NB4 (cell line): ENCODE measurements around the gene NUBP2.

ENCODE experiments used
- DNase-seq: peaks from one replicate; pipeline ENCODE4 v3.0.0; 2010; ENCODE audit warnings: low read depth
- H3K4me3 ChIP-seq: one replicate; pipeline ENCODE4 v1.5.1; 2011; ENCODE audit warnings: mild to moderate bottlenecking, low read depth, low read length, moderate library complexity
- MYC ChIP-seq: IDR thresholded peaks from 2 replicates; pipeline ENCODE4 v1.6.1; 2011; ENCODE audit warnings: low read depth, low read length
- POLR2A ChIP-seq: IDR thresholded peaks from 2 replicates; pipeline ENCODE4 v1.6.1; 2011; ENCODE audit warnings: mild to moderate bottlenecking; ENCODE audit not compliant: insufficient read length; ENCODE audit errors: extremely low read depth
- TF ChIP-seq, protein P1 (sequence below): IDR thresholded peaks from one replicate; pipeline ENCODE4 v1.5.1; 2012; ENCODE audit warnings: low read depth, low read length
- TF ChIP-seq, protein P2 (sequence below): IDR thresholded peaks from 2 replicates; pipeline ENCODE4 v1.6.1; 2011; ENCODE audit warnings: low read depth, low read length

The NUBP2 gene

DNA sequence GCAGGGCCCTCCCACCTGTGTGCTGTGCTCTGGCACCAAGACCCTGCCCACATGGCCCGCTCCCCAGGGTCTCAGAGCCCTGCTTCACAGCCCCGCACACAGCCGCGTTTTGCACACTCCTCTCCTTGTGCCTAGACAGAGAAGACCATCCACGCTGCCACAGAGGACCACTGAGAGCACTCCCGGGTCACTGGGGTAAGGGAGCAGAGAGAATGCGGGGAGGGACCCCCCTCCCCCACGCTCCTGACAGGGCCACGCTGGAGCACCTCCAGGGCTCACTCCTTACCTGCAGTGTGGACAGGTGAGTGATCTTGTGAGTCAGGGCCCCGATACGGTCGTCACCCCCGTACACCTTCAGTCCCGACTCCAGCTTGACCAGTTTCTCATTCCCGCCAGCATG is 36.9 kb downstream of the NUBP2 start:
- no peak for TF ChIP-seq POLR2A
- TF ChIP-seq, protein P1, sequence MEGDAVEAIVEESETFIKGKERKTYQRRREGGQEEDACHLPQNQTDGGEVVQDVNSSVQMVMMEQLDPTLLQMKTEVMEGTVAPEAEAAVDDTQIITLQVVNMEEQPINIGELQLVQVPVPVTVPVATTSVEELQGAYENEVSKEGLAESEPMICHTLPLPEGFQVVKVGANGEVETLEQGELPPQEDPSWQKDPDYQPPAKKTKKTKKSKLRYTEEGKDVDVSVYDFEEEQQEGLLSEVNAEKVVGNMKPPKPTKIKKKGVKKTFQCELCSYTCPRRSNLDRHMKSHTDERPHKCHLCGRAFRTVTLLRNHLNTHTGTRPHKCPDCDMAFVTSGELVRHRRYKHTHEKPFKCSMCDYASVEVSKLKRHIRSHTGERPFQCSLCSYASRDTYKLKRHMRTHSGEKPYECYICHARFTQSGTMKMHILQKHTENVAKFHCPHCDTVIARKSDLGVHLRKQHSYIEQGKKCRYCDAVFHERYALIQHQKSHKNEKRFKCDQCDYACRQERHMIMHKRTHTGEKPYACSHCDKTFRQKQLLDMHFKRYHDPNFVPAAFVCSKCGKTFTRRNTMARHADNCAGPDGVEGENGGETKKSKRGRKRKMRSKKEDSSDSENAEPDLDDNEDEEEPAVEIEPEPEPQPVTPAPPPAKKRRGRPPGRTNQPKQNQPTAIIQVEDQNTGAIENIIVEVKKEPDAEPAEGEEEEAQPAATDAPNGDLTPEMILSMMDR = no peak
- TF ChIP-seq MYC = no peak
- TF ChIP-seq, protein P2, sequence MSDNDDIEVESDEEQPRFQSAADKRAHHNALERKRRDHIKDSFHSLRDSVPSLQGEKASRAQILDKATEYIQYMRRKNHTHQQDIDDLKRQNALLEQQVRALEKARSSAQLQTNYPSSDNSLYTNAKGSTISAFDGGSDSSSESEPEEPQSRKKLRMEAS = no peak
- no peak for DNase-seq
- H3K4me3 ChIP-seq = no peak overlapping the region

DNA sequence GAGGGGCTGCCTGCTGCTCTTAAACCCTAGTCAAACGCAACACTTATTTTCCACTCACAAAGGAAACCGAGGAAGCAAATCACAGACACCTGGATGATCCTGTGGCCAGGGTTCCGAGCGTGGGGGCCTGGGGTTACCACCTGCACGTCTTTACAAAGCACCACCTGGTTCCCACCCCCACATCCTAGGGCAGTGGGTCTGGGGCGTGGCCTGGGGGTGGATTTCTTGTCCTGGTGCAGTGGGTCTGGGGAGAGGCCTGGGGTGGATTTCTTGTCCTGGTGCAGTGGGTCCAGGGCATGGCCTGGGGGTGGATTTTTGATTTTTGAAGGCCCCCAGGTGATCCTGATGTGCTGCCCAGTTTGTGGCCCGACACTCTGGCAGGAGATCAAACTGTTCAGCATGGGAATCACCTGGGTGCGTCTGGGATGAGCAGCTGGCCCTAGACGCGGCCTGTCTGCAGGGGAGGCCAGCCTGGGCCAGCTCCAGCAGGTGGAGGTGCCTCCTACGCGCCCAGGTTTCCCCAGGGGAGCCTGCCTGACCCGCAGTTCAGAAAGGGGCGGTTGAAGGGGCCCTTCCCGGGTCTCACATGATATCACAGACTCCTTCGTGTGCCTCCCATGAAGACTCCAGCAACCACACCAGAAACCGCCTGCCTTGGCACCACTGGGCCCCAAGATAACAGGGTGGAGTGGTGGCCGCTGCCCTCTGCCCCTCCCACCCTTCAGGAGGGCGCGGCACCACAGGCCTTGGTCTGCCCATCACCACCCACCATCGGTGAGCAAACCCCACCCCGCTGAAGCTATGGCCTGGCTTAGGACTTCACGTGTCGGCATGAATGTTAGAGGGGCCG is 37.6 kb downstream of the NUBP2 start:
- DNase-seq = no peak
- TF ChIP-seq, protein P2 = no peak
- TF ChIP-seq, protein P1 = no peak
- no peak for TF ChIP-seq POLR2A
- TF ChIP-seq MYC = no peak
- H3K4me3 ChIP-seq = no peak overlapping the region

- no peak for DNase-seq
- TF ChIP-seq, protein P2 = no peak
- no peak for TF ChIP-seq MYC
- no peak for TF ChIP-seq POLR2A
- TF ChIP-seq, protein P1 = no peak
- H3K4me3 ChIP-seq = no peak overlapping the region
Observed at GRCh38 chr16:1820946-1821290, 38.2 kb downstream of the NUBP2 start.

DNA sequence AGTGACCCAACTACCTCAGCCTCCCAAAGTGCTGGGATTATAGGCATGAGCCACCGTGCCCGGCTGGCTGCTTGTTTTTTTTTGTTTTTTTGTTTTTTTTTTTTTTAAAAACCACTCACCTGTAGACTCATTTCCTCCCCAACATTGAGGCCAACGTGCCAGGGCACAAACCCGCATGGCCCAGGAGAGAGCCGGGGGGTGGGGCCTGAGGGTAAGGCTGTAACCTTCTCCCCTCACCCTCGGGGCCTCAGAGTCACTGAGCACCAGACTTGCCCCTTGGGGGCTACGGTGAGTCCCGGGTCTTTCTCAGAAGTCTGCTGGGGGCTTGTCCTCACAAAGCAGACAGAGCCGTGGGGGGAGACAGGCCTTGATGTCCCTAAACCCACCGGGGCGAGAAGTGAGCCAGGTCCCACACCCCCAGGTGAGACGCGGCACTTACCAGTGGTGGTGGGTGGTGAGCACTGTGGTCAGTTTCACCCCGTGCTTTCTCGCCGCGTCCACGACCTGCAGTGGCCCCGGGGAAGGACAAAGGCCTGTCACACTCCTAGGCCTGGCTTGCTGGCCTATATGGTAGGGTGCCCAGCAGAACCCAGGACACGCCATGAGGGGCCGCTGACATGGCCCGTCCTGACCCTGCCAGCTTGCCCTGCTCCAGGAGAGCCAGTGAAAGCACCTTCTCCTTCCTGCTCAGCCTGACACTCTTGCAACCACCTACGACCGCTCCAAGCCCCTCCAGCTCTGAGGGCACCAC is 39.3 kb downstream of the NUBP2 start:
- no peak for DNase-seq
- no peak overlapping the region for H3K4me3 ChIP-seq
- TF ChIP-seq POLR2A (no peak), MYC (no peak)
- TF ChIP-seq, protein P1 = no peak
- TF ChIP-seq, protein P2 = no peak

DNA sequence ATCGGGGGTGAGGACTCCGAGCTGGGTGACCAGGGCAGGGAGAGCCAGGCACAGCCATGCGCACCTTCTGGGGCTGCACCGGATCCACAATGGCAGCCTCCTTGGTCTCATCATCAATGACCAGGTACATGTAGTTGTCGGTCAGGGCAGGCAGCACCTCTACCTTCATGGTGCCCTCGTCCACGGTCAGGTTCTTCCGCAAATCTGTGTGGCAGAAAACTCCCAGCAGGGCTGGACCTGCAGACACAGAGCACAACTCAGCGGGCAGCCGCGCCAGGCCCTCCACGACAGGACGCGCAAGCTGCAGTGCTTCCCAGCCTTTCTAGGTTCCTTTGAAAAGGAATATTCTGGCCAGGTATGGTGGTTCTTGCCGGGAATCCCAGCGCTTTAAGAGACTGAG is 40.0 kb downstream of the NUBP2 start:
- DNase-seq = no peak
- no peak overlapping the region for H3K4me3 ChIP-seq
- TF ChIP-seq, protein P2 = no peak
- TF ChIP-seq, protein P1 = no peak
- no peak for TF ChIP-seq MYC
- no peak for TF ChIP-seq POLR2A
